Measurements from ENCODE around the gene COMMD10.

DNA sequence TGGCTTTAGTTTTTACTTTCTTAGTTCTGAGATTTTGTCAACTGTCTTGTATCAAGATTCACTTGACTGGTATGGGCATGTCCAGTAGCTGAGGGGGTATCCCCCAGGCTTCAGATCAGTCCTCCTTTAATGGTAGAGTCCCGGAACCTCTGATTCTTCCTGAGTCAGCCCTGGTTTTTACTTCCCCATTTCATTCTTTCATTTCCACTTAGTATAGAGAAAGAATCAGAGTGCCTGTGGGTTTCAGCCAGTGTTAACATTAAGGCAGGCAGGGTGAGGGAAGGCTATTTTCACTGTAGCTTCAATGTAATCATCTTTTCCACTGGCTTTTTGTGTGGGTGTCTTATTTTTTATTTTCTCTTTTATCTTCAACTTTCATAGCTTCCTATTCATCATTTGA, 8.3 kb upstream of the COMMD10 start:
- no peak for TF ChIP-seq EZH2phosphoT487 (IDR thresholded peaks at IDR 0.05; ENCODE audit: low read depth, severe bottlenecking, unreplicated experiment)
- TF ChIP-seq, protein P1, sequence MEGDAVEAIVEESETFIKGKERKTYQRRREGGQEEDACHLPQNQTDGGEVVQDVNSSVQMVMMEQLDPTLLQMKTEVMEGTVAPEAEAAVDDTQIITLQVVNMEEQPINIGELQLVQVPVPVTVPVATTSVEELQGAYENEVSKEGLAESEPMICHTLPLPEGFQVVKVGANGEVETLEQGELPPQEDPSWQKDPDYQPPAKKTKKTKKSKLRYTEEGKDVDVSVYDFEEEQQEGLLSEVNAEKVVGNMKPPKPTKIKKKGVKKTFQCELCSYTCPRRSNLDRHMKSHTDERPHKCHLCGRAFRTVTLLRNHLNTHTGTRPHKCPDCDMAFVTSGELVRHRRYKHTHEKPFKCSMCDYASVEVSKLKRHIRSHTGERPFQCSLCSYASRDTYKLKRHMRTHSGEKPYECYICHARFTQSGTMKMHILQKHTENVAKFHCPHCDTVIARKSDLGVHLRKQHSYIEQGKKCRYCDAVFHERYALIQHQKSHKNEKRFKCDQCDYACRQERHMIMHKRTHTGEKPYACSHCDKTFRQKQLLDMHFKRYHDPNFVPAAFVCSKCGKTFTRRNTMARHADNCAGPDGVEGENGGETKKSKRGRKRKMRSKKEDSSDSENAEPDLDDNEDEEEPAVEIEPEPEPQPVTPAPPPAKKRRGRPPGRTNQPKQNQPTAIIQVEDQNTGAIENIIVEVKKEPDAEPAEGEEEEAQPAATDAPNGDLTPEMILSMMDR (IDR thresholded peaks at IDR 0.05; ENCODE audit: poor library complexity): no peak

Data from hepatocyte (in vitro differentiated cells).